Hepatocyte (in vitro differentiated cells): ENCODE measurements around the gene SLC26A6.

Experiments
- EZH2 ChIP-seq: fragments of 200-600 bp; sonication (generic); IDR thresholded peaks from 2 replicates; pipeline ENCODE4 v1.6.1; 2016; ENCODE audit warnings: antibody characterized with exemption, mild to moderate bottlenecking, borderline replicate concordance
- TF ChIP-seq, protein P1 (sequence below): fragments of 200-600 bp; sonication (generic); IDR thresholded peaks from 2 replicates; pipeline ENCODE4 v1.5.1; 2016; ENCODE audit warnings: antibody characterized with exemption, mild to moderate bottlenecking; ENCODE audit not compliant: poor library complexity

- TF ChIP-seq, protein P1, sequence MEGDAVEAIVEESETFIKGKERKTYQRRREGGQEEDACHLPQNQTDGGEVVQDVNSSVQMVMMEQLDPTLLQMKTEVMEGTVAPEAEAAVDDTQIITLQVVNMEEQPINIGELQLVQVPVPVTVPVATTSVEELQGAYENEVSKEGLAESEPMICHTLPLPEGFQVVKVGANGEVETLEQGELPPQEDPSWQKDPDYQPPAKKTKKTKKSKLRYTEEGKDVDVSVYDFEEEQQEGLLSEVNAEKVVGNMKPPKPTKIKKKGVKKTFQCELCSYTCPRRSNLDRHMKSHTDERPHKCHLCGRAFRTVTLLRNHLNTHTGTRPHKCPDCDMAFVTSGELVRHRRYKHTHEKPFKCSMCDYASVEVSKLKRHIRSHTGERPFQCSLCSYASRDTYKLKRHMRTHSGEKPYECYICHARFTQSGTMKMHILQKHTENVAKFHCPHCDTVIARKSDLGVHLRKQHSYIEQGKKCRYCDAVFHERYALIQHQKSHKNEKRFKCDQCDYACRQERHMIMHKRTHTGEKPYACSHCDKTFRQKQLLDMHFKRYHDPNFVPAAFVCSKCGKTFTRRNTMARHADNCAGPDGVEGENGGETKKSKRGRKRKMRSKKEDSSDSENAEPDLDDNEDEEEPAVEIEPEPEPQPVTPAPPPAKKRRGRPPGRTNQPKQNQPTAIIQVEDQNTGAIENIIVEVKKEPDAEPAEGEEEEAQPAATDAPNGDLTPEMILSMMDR: no peak
- no peak for TF ChIP-seq EZH2
Measured at GRCh38 chr3:48682786-48683185, 47.5 kb upstream of the SLC26A6 start.
